SJSA1 (cell line): ENCODE measurements around the gene CATSPERD. TPM values are rescaled to one million over a fixed set of nuclear protein-coding genes. Genes with fewer than 3 reads are reported as not detected.

Experiments
- DNase-seq, 2 experiments: peaks; one replicate each; pipeline ENCODE4 v3.0.0-alpha.2; 2015 to 2020; ENCODE audit warnings: low spot score in 2 of 2, low read depth in 1 of 2
- H3K27ac ChIP-seq: fragments of 250-450 bp; sonication (Bioruptor Pico); 2 replicates; pipeline ENCODE4 v1.5.1; 2020; ENCODE audit warnings: mild to moderate bottlenecking, moderate library complexity
- H3K27me3 ChIP-seq: fragments of 250-450 bp; sonication (Bioruptor Pico); replicated peaks from 2 replicates; pipeline ENCODE4 v1.5.1; 2020; ENCODE audit warnings: mild to moderate bottlenecking, moderate library complexity
- H3K36me3 ChIP-seq: fragments of 250-450 bp; sonication (Bioruptor Pico); 2 replicates; pipeline ENCODE4 v1.5.1; 2020; ENCODE audit warnings: mild to moderate bottlenecking
- H3K4me1 ChIP-seq: fragments of 250-450 bp; sonication (Bioruptor Pico); replicated peaks from 2 replicates; pipeline ENCODE4 v1.6.1; 2021; ENCODE audit warnings: mild to moderate bottlenecking
- H3K4me3 ChIP-seq: fragments of 250-450 bp; sonication (Bioruptor Pico); 2 replicates; pipeline ENCODE4 v1.5.1; 2020; ENCODE audit warnings: mild to moderate bottlenecking
- H3K9me3 ChIP-seq: fragments of 250-450 bp; sonication (Bioruptor Pico); replicated peaks from 2 replicates; pipeline ENCODE4 v1.5.1; 2020; ENCODE audit warnings: mild to moderate bottlenecking
- total RNA-seq: library from RNA; depleted of rRNA; stranded (reverse); fragments of >200 nt; shearing (Covaris generic); gene quantifications from 2 replicates; pipeline ENCODE4 v1.2.3, GENCODE V29; 2014

CATSPERD gene
- total RNA-seq, 1 experiment from 2014 or later: not detected

- Histone ChIP-seq H3K27ac (no peak overlapping the region), H3K9me3 (no peaks in the 10 kb centered on the region), H3K36me3 (no peaks in the 10 kb centered on the region), H3K4me1 (peaks cover 2% of the 10 kb centered on the region), H3K27me3 (0 out of 2 replicates have a peak, but pooled peaks cover under 1% of the 10 kb centered on the region), H3K4me3 (no peak overlapping the region)
- no peak for DNase-seq
Observed at GRCh38 chr19:5811117-5811516, 90.7 kb downstream of the CATSPERD start.

DNA sequence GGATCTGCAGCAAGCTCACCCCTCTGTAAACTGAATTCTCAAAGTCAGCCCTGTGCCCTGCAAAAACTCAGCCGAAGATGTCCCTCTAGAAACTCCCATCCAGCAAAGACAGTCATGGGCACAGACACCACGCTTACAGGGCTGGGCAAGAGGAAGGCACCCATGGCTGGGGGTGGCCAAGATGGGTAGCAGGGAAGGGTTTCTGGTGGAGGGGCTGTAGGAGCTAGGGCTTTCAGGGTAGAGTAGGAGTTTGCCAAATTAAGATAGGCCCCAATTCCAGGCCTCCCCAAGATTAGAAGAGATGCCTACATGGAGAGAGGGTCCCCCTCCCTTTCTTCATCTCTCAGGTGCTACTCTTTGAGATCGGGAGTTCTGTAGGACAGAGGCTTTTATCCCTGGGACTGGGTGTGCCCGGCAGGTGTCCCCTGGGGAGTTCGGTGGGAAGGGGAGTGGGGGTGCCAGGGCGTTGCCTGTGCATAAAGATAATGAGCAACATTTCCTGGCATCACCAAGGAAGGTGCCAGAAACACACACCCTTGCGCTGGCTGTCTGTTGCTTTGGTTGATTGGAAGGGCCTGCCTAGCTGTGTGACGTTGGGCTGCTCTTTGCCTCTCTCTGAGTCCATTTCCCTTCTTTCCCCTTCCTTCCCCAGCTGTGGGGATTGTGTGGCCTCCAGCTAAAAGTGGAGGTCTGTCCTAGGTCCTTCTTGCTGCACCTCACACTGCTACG, 93.8 kb downstream of the CATSPERD start:
- Histone ChIP-seq H3K36me3 (no peaks in the 10 kb centered on the region), H3K4me1 (no peaks in the 10 kb centered on the region), H3K27me3 (no peaks in the 10 kb centered on the region), H3K9me3 (no peaks in the 10 kb centered on the region), H3K4me3 (no peak overlapping the region), H3K27ac (no peak overlapping the region)
- DNase-seq: no peak

DNA sequence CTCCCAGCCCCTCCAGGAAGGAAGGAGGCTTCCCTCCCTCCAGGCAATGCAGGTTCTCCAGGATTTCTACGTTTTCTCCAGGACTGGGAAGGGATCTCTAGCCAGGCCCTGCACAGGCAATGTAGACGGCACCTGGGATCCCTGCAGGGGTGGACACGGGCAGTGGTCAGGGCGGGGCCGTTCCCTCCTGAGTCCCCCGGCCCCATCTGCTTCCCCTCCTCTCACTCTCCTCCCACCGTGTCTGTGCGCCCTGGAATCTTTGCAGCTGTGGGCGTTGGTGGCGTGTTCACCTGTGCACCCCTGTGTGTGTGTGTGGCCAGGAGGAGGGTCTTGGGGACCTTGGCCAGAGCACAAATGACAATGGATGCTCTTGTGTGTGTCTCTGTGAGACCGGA, 94.4 kb downstream of the CATSPERD start:
- Histone ChIP-seq H3K36me3 (no peaks in the 10 kb centered on the region), H3K4me3 (no peak overlapping the region), H3K27ac (no peak overlapping the region), H3K27me3 (no peaks in the 10 kb centered on the region), H3K4me1 (no peaks in the 10 kb centered on the region), H3K9me3 (no peaks in the 10 kb centered on the region)
- no peak for DNase-seq

GRCh38 chr19:5817218-5817617, 96.8 kb downstream of the CATSPERD start:
- Histone ChIP-seq H3K27ac (no peak overlapping the region), H3K27me3 (no peaks in the 10 kb centered on the region), H3K4me3 (no peak overlapping the region), H3K4me1 (no peaks in the 10 kb centered on the region), H3K36me3 (no peaks in the 10 kb centered on the region), H3K9me3 (no peaks in the 10 kb centered on the region)
- no peak for DNase-seq

GRCh38 chr19:5818594-5818993, 98.2 kb downstream of the CATSPERD start:
- H3K27ac ChIP-seq: no peak overlapping the region
- no peaks in the 10 kb centered on the region for H3K4me1 ChIP-seq
- DNase-seq: no peak
- no peaks in the 10 kb centered on the region for H3K36me3 ChIP-seq
- no peak overlapping the region for H3K4me3 ChIP-seq
- H3K9me3 ChIP-seq: no peaks in the 10 kb centered on the region
- no peaks in the 10 kb centered on the region for H3K27me3 ChIP-seq

DNA sequence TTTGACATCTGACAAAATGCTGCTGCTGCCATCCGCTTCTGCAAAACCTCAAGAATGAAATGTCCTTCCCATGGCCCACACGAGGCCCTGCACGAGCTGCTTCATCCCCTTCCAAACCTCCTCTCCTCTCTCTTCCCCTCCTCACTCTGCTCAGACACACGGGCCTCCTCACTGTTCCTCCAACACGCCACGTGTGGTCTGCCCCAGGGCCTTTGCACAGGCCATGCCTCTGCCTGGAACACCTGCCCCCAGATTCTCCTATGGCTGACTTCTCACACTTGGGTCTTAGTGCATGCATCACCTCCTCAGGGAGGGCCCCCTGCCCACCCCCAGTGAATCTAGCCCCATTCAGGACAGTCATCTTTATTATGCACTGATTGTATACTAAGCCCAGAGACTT, 100.3 kb downstream of the CATSPERD start:
- no peaks in the 10 kb centered on the region for H3K4me1 ChIP-seq
- H3K36me3 ChIP-seq: no peaks in the 10 kb centered on the region
- no peak for DNase-seq
- no peaks in the 10 kb centered on the region for H3K9me3 ChIP-seq
- no peak overlapping the region for H3K27ac ChIP-seq
- H3K4me3 ChIP-seq: no peak overlapping the region
- no peaks in the 10 kb centered on the region for H3K27me3 ChIP-seq

DNA sequence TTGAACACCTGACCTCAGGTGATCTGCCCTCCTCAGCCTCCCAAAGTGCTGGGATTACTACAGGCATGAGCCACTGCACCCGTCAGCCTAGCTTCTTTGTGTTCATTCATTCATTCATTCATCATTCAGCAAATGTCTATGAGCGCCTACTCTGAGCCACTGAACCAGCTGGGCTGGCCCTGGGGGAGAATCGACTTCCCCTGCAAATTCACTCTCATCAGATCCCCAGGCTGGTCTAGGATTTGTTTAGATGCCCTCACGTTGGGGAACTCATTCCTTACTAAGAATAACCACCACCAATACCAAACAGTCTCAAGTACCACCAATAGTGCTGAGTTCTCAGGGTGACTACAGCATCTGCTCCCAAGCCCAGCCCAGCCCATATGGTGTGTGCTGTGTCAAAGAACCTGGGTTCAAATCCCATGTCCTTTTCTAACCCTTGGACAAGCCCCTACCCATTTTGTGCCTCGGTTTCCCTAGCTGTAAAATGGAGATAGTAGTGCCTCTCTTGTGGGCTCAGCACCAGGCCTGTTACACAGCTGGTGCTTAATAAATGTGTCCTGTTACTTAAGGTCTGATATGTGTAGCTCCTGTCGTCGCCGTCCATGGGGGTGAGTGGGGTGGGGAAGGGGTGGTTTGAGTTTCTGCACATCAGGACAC, 101.2 kb downstream of the CATSPERD start:
- no peaks in the 10 kb centered on the region for H3K27me3 ChIP-seq
- no peaks in the 10 kb centered on the region for H3K36me3 ChIP-seq
- H3K4me1 ChIP-seq: no peaks in the 10 kb centered on the region
- no peak overlapping the region for H3K27ac ChIP-seq
- H3K4me3 ChIP-seq: no peak overlapping the region
- H3K9me3 ChIP-seq: no peaks in the 10 kb centered on the region
- DNase-seq: no peak

- DNase-seq: no peak
- Histone ChIP-seq H3K4me1 (no peaks in the 10 kb centered on the region), H3K27me3 (no peaks in the 10 kb centered on the region), H3K36me3 (no peaks in the 10 kb centered on the region), H3K27ac (no peak overlapping the region), H3K9me3 (no peaks in the 10 kb centered on the region), H3K4me3 (no peak overlapping the region)
Observed at GRCh38 chr19:5822181-5822844, 101.9 kb downstream of the CATSPERD start.

DNA sequence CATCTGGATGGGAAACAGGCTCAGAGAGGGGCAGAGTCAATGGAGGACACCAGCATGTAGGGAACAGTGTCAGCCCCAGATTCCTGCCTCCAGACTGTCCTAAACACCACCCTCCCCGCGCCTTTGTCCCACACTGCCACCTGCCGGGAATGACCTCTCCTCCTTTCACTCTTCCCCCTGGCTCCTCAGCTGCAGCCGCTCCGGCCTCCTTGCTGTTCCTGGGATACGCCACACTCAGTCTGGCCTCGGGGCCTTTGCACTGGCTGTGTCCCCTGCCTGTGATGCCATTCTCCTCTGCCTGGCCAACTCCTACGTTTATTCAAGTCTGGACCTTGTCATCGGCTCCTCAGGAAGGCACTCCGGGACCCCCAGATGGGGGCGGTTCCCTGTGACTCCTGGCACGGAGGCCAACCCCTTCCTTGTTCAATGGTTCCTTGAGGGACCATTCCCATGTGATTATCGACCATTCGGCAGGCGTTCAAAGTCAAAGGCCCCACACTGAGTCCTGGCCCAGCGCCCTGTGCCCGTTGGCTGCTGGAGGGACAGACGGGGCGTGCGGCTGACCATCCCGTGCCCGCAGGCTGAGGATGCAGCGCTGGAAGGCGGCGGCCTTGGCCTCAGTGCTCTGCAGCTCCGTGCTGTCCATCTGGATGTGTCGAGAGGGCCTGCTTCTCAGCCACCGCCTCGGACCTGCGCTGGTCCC, 103.3 kb downstream of the CATSPERD start:
- H3K36me3 ChIP-seq: no peaks in the 10 kb centered on the region
- H3K4me3 ChIP-seq: no peak overlapping the region
- DNase-seq: no peak
- H3K27ac ChIP-seq: no peak overlapping the region
- no peaks in the 10 kb centered on the region for H3K27me3 ChIP-seq
- H3K4me1 ChIP-seq: peaks cover 8% of the 10 kb centered on the region
- H3K9me3 ChIP-seq: no peaks in the 10 kb centered on the region

- no peak overlapping the region for H3K27ac ChIP-seq
- H3K27me3 ChIP-seq: no peaks in the 10 kb centered on the region
- no peaks in the 10 kb centered on the region for H3K36me3 ChIP-seq
- H3K9me3 ChIP-seq: no peaks in the 10 kb centered on the region
- DNase-seq: no peak
- peaks cover 8% of the 10 kb centered on the region for H3K4me1 ChIP-seq
- H3K4me3 ChIP-seq: no peak overlapping the region
Observed at GRCh38 chr19:5824751-5825150, 104.3 kb downstream of the CATSPERD start.

GRCh38 chr19:5825178-5825577, 104.7 kb downstream of the CATSPERD start:
- H3K36me3 ChIP-seq: no peaks in the 10 kb centered on the region

GRCh38 chr19:5826531-5827341, 106.3 kb downstream of the CATSPERD start:
- H3K4me1 ChIP-seq: peaks cover 8% of the 10 kb centered on the region
- H3K4me3 ChIP-seq: no peak overlapping the region
- no peak overlapping the region for H3K27ac ChIP-seq
- H3K27me3 ChIP-seq: no peaks in the 10 kb centered on the region
- DNase-seq: no peak
- no peaks in the 10 kb centered on the region for H3K9me3 ChIP-seq
- H3K36me3 ChIP-seq: no peaks in the 10 kb centered on the region

More at GRCh38 chr19:5825178-5825577, 104.7 kb downstream of the CATSPERD start:
- H3K27me3 ChIP-seq: no peaks in the 10 kb centered on the region
- no peak for DNase-seq
- no peak overlapping the region for H3K4me3 ChIP-seq
- no peaks in the 10 kb centered on the region for H3K9me3 ChIP-seq
- H3K27ac ChIP-seq: no peak overlapping the region
- H3K4me1 ChIP-seq: peaks cover 8% of the 10 kb centered on the region

DNA sequence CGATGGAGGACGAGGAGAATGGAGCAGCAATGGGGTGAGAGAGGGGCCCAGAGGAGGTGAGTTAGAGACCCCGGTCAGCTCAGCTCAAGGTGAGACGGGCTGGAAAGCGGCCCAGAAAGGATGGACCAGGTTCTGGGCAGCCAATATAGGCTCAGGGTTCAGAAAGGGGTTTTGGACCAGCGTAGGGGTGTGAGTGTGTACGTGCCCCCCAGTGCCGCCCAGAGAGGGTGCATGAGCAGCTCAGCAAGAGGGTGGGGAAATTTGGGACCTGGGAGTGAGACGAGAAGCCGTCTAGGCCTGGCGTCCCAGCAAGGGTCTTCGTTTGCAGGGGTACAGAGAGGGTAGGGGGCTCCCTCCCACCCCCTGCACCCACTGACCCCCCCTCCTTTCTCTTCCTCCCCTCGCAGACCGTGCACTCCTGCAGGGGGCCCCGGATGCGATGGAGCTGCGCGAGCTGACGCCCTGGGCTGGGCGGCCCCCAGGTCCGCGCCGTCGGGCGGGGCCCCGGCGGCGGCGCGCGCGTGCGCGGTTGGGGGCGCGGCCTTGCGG, 107.0 kb downstream of the CATSPERD start:
- Histone ChIP-seq H3K27ac (no peak overlapping the region), H3K4me3 (peak overlapping the region; percentile 38), H3K36me3 (no peaks in the 10 kb centered on the region), H3K9me3 (no peaks in the 10 kb centered on the region), H3K27me3 (no peaks in the 10 kb centered on the region), H3K4me1 (peaks cover 8% of the 10 kb centered on the region)
- no peak for DNase-seq
